ENCODE data around the gene RTP3.
A peak's percentile ranks its signal among the peaks of the same experiment; 100 is the strongest.
"Not testable (repeated sequence)": the region's sequence is repeated elsewhere in the genome, so short reads cannot be mapped to it uniquely, and the experiment has no call there.

Gene RTP3

DNA sequence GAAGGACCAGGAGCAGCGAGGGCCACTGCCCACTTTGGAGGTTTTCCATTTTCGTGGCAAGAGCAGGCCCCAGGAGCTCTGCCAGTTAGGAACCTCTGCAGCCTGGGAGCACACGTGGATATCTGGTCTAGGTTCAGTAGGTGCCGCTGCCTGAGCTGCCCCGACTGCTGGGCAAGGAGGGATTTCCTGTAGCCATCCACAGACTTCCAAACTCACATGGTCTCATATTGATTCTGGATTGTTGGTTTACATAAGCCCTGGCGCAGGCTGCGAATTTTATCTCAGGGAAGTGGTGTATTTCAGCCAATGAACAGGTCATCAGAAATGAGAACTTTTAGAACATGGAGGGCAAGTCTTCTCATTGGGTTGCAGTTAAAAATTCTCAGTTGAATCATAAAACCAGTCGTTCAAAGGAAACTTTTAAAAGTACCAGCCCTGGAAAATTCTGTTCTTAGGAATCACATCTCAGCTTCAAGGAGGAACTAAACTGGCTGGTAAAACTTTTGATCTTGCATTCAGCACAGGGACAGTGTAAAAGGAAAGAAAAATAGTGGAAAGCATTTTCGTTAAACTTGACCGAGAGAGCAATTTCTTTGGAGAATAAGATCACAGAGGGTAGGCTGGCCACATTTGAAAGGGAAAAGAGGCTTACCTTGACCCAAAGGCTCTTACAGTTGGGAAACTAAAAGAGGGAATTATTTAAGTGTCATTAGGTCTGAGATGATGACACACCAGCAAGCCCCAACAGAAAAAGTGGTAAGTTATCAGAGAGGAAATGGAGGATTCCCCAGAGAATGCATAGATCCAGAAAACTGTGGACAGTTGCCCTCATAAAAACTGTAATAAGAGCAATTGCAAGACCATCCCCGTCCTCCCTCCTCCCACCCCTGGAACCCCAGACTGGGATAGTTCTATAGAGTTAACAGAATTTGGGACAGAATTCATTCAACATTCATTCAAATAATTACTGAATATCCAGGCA, 6.4 kb upstream of the RTP3 start:
- DNase-seq (ENCODE audit: low read depth in 3 of 3), result no peak

DNA sequence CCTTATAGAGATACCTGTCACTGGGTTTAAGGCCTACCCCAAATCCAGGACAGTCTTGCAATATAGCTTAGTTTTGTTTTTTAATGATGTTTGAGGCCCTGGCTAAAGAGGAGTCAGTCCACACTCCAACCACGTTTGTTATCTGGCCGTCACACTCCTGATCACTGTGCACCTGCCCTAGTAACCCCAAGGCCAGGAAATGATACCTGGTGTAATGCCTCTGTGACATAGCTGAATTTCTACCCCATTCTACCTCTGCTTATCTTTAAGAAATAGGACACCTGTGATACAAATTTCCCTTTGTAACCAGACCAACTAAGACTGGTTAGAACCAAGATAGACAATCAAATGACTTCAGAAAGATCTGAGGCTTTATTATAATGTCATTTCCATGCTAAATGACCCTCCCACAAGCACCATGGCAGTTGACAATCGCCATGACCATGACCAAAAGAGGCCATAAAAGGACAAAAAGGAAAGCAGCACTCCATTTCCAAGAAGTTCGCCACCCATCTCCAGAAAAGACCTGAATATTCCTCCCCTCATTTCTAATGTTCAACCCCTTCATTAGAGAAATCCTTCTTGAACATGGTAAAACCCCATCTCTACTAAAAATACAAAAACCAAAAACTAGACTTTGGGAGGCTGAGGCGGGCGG, 4.8 kb upstream of the RTP3 start:
- DNase-seq (ENCODE audit: low read depth in 3 of 3), result no peak

DNA sequence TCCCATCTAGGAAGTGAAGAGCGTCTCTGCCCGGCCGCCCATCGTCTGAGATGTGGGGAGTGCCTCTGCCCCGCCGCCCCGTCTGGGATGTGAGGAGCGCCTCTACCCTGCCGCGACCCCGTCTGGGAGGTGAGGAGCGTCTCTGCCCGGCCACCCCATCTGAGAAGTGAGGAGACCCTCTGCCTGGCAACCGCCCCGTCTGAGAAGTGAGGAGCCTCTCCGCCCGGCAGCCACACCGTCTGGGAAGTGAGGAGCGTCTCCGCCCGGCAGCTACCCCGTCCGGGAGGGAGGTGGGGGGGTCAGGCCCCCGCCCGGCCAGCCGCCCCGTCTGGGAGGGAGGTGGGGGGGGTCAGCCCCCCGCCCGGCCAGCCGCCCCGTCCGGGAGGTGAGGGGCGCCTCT, 3.3 kb upstream of the RTP3 start:
- DNase-seq (ENCODE audit: low read depth in 3 of 3), result not testable (repeated sequence)

DNA sequence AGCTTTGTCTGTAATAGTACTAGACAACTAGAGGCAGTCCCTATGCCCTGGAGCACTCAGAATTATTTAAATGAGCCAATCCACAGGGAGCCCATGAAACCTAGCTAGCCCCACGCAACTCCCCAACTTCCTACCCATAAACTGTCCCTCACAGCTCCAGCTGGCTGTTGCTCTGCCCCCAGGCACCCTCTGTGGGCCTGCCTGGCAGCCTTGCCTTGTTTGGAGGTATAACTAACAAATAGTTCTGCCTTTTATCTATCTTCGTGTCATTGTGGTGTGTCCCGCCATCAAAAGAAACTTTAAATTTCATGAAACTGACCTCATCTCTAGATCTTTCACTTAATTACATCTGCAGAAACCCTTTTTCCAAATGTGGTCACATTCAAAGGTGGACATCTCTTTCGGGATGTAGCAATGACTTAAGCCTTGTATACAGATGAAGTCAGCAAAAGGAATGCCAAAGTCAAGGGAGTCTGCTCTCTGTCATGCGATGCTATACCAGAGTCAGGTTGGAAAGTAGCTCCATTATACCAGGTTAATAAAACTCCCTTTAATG, 1.8 kb upstream of the RTP3 start:
- DNase-seq (ENCODE audit: low read depth in 3 of 3), result no peak

DNA sequence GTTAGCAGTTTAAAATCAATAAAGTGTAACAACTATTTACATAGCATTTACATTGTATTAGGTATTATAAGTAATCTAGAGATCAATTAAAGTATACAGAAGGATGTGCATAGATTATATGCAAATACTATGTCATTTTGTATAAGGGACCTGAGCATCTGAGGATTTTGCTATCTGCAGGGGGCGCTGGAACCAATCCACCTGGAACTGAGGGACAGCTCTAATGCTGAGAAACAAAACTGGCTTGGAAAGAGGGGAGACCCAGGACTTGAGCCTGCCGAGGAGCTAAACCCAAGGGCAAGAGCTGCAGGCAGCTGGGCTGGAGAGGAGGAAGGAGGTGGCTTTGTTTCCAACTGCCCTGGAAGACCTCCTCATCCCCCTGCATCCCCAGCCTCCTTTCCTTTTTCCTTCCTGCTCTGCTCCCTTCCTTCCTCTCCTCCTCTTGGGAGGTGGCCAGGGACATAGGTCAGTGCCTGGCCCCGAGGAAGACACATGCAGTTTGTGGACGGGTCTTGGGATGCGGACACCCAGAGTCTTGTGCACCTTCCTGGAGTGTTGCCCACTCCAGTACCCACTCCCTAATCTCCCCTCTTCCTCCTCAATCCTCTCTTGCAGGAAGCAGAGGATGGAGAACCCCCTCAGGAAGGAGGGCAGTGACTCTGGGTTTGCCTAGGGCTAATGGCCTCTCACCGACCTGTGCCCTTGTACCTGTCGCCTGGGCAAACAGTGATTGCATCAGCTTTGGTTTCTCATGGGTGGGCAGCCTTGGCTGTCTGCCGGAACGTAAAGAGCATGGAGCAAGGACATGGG, 825 bp upstream of the RTP3 start:
- DNase-seq (ENCODE audit: low read depth in 3 of 3), result peak in 2 of 3 donors; percentile 5 to 17

DNA sequence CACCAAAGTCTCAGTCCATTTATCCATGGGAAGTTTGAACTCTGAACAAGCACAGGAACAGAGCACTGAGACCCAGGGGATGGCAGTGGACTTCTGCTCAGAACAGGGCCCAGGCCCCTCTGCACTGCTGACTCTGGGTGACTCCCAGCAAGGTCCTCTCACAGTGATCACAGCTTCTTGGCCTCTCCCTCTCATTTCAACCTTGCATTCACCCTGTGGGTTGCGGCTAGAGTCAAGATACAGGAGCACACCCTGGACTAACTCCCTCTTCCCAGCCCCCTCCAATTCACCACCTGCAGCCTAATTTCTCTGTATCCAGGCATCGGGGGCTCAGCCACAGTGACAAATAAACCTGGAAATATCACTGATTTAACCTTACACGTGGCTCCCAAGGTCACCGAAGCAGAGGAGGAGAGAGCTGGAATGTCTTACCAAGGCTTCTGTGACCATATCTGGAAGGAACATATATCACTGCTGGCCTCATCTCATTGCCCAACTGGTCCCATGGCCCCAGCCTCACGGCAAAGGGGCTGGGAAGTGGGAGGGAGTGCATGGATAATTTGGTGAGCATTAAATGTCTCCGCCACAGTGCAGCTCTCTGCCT, 1.2 kb downstream of the RTP3 start:
- no peak for DNase-seq (ENCODE audit: low read depth in 3 of 3)

DNA sequence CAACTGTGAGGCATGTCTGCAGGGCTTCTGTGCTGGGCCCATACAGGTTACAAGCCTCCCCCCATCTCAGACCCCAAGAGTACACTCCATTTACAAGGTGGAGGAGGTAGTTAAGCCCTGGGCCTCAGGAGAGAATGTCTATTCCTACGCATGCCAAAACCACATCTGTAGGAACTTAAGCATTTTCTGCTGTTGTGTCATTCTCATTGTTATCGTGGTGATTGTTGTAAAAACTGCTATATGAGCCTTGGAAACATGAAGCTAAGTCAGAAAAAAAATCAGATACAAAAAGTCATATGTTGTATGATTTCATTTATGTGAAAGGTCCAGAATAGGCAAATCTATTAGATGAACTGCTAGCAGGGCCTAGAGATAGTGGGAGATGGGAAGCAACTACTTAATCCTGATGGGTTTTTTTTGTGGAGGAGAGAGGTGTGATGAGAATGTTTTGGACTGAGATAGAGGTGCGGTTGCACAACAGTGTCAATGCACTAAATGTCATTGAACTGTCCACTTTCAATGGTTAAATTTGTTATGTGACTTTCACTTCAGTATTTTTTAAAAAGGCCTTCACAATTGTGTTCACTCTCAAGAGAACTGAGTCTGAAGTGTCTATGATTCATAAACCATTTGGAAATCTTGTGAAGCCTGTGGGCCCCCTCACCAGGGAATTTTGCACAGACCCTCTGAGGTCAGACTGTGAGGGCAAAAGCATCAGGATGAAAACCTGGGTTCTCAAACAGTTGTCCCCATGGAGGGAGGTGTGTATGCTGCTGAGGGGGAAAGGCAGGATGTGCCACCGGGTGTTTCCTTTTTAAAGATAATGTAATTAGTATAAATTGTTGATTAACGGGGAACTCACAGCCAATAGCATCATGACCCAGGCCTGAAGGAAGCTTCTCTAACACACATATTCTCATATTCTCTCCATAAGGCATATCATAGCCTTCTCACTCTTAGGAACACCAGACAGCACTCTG, 3.2 kb downstream of the RTP3 start:
- DNase-seq (ENCODE audit: low read depth in 3 of 3), result no peak

DNA sequence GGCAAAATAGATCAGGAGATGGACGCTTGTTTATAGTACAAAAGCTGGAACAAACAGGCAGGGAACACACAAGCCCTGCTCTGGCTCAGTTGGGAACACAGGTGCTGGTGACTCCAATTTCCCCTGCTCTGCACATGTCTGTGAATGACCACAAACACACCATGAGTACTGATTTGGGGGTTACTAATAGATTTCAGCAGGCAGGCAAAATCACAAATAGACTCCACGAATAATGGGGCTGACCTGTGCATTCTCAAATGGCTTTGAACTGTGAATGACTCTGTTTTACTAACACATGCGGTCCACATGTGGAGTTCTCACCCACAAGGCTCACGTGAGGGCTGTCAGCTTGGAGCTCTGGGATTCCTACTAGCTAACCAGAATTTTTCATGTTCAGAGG, 3.9 kb downstream of the RTP3 start:
- DNase-seq (ENCODE audit: low read depth in 3 of 3), result no peak

DNA sequence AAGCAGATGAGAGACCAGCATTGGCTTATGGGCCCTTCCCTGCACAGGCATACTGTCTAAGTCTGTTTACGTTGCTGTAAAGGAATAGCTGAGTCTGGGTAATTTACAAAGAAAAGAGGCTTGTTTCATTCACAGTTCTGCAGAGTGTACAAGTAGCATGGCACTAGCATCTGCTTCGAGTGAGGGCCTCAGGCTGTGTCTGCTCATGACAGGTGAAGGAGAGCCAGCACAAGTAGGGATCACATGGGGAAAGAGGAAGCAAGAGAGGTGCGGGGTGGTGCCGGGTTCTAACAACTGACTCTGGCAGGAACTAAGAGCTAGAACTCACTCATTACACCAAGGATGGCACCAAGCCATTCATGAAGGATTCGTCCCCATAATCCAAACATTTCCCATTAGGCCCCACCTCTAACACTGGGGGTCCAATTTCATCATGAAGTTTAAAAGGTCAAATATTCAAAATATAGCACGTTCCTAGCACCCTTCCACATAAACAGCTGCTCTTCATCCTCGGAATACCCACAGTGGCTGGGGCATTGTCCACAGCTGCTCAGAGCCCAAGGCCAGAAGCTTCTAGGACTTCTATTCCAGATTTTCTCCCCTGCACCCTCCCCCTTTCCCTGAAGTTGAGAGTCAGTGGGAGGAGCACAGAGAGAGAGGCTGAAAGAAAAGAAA, 5.6 kb downstream of the RTP3 start:
- no peak for DNase-seq (ENCODE audit: low read depth in 3 of 3)

DNA sequence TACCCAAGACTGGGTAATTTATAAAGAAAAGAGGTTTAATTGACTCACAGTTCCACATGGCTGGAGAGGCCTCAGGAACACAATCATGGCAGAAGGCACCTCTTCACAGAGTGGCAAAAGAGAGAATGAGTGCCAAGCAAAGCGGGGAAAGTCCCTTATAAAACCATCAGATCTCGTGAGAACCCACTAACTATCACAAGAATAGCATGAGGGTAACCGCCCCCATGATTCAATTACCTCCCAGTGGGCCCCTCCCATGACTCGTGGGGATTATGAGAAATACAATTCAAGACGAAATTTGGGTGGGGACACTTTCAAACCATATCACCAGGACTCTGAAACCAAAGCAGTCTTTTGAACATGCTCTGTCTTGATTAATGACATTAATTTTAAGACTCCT, 7.0 kb downstream of the RTP3 start:
- DNase-seq (ENCODE audit: low read depth in 3 of 3), result peak in 2 of 3 donors; percentile 6 to 8

DNA sequence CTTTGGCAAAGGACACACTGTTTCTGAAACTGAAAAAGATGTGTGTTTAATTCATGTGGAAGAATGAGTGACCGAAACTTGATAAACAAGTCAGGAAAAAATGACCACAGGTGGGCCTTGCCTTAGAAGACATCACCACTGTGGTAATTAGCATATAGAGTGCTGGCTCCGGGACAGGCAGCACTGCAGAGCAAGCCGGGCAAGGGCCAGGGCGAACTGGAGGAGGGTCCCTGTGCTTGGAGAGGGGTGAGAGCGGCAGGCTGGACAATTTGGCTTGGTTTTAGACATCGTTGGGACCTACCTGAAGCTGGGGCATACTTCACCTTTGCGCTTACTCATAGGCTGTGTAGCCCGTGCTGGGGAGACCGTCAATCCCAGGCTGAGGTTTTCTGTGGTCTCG, 8.2 kb downstream of the RTP3 start:
- no peak for DNase-seq (ENCODE audit: low read depth in 3 of 3)

DNA sequence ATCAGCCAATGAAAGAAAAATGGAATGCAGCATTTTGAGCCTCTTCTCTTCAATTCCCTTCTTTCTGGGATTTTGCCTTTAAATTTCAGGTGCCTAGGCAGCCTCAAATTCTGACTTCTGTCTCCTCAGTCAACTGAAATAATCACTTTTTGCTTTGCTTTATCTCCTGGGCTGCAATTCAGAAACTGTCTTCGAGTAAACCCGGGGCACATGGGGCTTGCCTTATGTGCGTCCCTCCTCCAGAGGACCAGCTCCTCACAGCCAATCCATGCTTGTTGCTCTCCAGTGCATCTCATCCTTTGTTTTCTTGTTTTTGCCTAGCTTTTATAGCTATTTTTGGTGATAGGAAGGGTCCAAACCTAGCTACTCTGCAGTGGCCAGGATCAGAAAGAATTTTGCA, 8.8 kb downstream of the RTP3 start:
- DNase-seq (ENCODE audit: low read depth in 3 of 3), result no peak

DNA sequence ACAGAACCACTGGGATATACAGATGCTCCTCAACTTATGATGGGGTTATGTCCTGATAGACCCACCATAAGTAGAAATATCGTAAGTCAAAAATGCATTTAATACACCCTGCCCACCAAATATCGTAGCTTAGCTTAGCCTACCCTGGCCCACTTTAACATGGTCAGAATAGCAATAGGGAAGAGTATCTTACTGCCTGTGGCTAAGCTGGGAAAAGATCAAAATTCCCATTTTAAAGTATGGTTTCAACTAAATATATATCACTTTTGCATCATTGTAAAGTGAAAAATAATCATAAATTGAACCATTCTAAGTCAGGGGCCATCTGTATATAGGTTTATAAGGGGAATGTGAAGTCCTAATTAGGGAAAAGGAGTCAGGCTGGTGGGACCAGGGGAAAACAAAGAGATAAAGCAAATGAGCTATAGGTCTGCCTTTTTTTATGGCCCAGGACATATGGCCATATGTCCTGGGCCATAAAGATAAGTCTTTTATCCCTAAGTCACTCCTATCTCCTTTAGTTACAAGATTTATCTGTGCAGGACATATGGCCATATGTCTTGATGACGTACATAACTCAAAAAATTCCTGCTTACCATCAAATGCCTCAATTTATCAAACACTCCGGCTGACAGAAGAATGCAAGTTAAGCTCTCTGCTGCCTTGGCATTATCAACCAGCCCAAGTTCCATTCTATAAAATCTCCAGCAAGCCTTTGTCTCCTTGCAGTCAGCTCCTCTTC, 11.2 kb downstream of the RTP3 start:
- no peak for DNase-seq (ENCODE audit: low read depth in 3 of 3)

DNA sequence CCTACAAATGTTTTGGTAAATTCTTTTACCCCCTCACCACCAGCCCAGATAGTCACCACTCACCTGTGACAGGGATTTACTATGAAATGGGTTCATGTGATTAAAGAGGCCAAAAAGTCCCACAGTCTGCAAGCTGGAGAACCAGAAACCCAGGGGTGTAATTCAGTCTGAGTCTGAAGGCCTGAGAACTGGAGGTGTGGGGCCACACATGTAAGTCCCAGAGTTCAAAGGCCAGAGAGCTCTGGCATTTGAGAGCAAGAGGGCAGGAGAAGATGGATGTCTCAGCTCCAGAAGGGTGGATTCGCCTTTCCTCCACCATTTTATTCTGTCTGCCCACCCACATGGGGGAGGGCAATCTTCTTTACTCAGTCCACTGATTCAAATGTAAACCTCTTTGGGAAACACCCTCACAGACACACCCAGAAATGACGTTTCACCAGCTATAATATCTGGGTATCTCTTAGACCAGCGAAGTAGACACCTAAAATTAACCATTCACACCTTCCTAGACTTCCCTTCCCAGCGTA, 11.9 kb downstream of the RTP3 start:
- no peak for DNase-seq (ENCODE audit: low read depth in 3 of 3)

DNA sequence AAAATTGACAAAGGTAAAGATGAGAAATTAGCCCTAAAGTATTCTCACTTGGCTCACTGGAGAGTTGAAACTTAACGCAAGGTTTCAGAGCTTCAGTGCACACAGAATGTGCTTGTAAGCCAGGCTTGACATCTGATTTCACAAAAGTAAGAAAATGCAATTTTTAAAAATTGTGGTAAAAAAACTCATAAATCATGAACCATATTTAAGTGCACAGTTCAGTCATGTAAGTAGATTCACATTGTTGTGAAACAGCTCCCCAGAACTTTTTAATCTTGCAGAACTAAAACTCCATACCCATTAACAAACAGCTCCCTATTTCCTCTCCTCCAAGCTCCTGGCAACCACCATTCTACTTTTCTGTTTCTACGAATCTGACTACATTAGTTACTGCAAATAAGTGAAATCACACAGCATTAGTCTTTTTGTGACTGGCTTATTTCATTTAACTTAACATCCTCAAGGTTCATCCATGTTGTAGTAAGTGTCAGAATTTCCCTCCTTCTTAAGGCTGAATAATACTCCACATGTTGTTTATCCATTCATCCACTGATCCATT, 14.5 kb downstream of the RTP3 start:
- no peak for DNase-seq (ENCODE audit: low read depth in 3 of 3)

DNA sequence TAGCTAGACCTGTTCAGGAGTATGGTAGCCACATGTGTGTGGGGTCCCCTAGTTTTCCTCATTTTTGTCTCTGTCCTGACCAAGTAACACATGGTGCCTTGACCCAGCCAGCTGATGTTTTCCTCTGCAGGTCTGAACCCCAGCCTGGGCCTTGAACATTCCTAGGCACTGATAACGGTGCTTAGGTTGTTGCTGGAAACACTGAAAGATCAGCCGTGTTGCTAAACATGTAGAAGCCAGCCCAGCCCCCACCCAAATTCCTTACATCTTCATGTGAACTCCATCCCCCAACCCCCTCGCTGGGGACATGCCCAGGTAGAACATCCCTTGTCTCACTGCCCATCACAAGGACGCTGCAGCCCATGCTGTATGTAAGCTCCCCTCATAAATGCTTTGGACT, 18.7 kb downstream of the RTP3 start:
- no peak for DNase-seq (ENCODE audit: low read depth in 3 of 3)

DNA sequence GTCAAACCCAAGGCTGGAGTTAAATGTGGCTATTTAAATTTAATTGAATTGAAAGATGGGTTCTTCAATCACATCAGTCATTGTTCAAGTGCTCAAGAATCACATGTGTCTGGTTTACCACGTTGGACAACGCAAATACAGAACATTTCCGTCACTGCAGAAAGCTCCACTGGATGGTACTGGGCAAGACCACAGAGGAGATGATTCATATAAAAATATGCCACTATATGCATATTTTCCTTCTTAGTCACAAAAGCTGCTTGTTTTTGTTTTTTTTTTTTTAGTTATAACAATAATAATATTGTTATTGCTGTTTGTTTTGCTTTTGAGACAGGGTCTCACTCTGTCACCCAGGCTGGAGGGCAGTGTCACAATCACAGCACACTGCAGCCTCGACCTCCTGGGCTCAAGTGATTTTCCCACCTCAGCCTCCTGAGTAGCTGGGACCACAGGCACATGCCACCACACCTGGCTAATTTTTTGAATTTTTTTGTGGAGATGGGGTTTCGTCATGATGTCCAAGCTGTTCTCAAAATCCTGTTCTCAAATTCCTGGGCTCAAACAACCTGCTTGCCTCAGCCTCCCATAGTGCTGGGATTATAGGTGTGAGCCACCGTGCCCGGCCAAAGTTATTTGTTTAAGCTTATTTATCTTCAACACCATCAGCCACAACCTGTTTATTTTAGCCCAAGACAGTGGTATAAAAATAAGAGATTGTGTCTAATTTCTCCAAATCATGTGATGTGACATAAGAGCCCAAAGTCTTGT, 19.4 kb downstream of the RTP3 start:
- no peak for DNase-seq (ENCODE audit: low read depth in 3 of 3)

DNA sequence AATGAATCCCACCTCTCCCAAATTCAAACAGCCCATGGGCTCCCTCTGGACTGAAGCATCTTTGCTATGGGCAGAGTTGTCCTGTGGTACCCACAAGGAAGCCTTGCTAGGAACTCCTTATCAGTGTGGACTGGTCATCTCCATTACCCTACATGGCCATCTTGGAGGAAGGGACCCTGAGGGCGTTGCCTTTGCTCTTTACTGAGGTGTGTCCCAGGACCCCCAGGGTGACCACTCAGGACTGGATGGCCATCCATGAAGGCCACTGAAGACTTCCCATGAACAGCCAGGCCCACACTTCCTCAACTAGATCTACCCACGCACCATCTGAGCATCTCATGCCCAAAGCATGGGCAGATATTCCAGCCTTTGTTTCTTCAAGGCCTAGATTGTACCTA, 20.0 kb downstream of the RTP3 start:
- no peak for DNase-seq (ENCODE audit: low read depth in 3 of 3)
